Mucosa of rectum (tissue), 2 donors: ENCODE measurements around the gene PAWR.
"Not testable (repeated sequence)": the region's sequence is repeated elsewhere in the genome, so short reads cannot be mapped to it uniquely, and the experiment has no call there.

Experiments used
- H3K27ac ChIP-seq, 2 donors: one replicate each; pipeline ENCODE4 v1.7.0; 2013; ENCODE audit warnings: inconsistent platforms in 2 of 2, low read depth in 2 of 2, low read length in 2 of 2
- H3K27me3 ChIP-seq, 2 donors: one replicate each; pipeline ENCODE4 v1.7.0; 2013; ENCODE audit warnings: low read length in 2 of 2; ENCODE audit not compliant: control insufficient read depth in 2 of 2, insufficient read depth in 2 of 2
- H3K36me3 ChIP-seq, 2 donors: one replicate each; pipeline ENCODE4 v1.7.0; 2013; ENCODE audit warnings: low read length in 2 of 2; ENCODE audit not compliant: control insufficient read depth in 2 of 2, insufficient read depth in 2 of 2
- H3K4me1 ChIP-seq, 2 donors: one replicate each; pipeline ENCODE4 v1.7.0; 2013; ENCODE audit warnings: low read length in 2 of 2, mild to moderate bottlenecking in 1 of 2; ENCODE audit not compliant: control insufficient read depth in 2 of 2, insufficient read depth in 2 of 2
- H3K4me3 ChIP-seq, 2 donors: one replicate each; pipeline ENCODE4 v1.7.0; 2013; ENCODE audit warnings: low read length in 2 of 2
- H3K9ac ChIP-seq, 2 donors: one replicate each; pipeline ENCODE4 v1.7.0; 2013; ENCODE audit warnings: low read length in 2 of 2, low read depth in 1 of 2, mild to moderate bottlenecking in 1 of 2
- H3K9me3 ChIP-seq, 2 donors: one replicate each; pipeline ENCODE4 v1.7.0; 2013; ENCODE audit warnings: low read length in 2 of 2; ENCODE audit not compliant: control insufficient read depth in 2 of 2
- donor health status: healthy.
- donor health status: Normal muscosa, but diverticular disease.

PAWR gene

GRCh38 chr12:79655036-79655435, 35.7 kb downstream of the PAWR start:
- Histone ChIP-seq H3K9me3 (no peaks in the 10 kb centered on the region), H3K27me3 (no peaks in the 10 kb centered on the region), H3K27ac (no peak overlapping the region), H3K36me3 (no peaks in the 10 kb centered on the region), H3K4me3 (no peak overlapping the region), H3K9ac (no peak overlapping the region), H3K4me1 (peaks cover 6 to 14% of the 10 kb centered on the region in 2 donors)

- H3K4me1 ChIP-seq, result peaks cover 11 to 12% of the 10 kb centered on the region in 2 donors
- H3K36me3 ChIP-seq, result no peaks in the 10 kb centered on the region
- H3K27me3 ChIP-seq, result no peaks in the 10 kb centered on the region
- H3K9ac ChIP-seq, result no peak overlapping the region
- no peaks in the 10 kb centered on the region for H3K9me3 ChIP-seq
- no peak overlapping the region for H3K27ac ChIP-seq
- H3K4me3 ChIP-seq, result no peak overlapping the region
Measured at GRCh38 chr12:79652521-79652920, 38.2 kb downstream of the PAWR start.

GRCh38 chr12:79650440-79650839, 40.3 kb downstream of the PAWR start:
- Histone ChIP-seq H3K9ac (no peak overlapping the region), H3K27ac (no peak overlapping the region), H3K36me3 (no peaks in the 10 kb centered on the region), H3K27me3 (no peaks in the 10 kb centered on the region), H3K4me1 (peaks cover 11 to 12% of the 10 kb centered on the region in 2 donors), H3K4me3 (no peak overlapping the region), H3K9me3 (no peaks in the 10 kb centered on the region)

- no peaks in the 10 kb centered on the region for H3K27me3 ChIP-seq
- H3K27ac ChIP-seq, result no peak overlapping the region
Measured at GRCh38 chr12:79648881-79649280, 41.9 kb downstream of the PAWR start.

GRCh38 chr12:79646843-79647242, 43.9 kb downstream of the PAWR start:
- H3K27me3 ChIP-seq, H3K27ac ChIP-seq, H3K9me3 ChIP-seq, H3K9ac ChIP-seq, H3K4me3 ChIP-seq, H3K36me3 ChIP-seq: not testable (repeated sequence)
- peaks cover 11 to 17% of the 10 kb centered on the region in 2 donors for H3K4me1 ChIP-seq

More at GRCh38 chr12:79648881-79649280, 41.9 kb downstream of the PAWR start:
- Histone ChIP-seq H3K4me3 (no peak overlapping the region), H3K9ac (no peak overlapping the region), H3K9me3 (no peaks in the 10 kb centered on the region), H3K36me3 (no peaks in the 10 kb centered on the region), H3K4me1 (peaks cover 11 to 17% of the 10 kb centered on the region in 2 donors)

- Histone ChIP-seq H3K9ac (no peak overlapping the region), H3K4me1 (peaks cover 10% of the 10 kb centered on the region in 2 donors), H3K27me3 (no peaks in the 10 kb centered on the region), H3K27ac (no peak overlapping the region), H3K36me3 (no peaks in the 10 kb centered on the region), H3K9me3 (no peaks in the 10 kb centered on the region), H3K4me3 (no peak overlapping the region)
Measured at GRCh38 chr12:79645235-79645630, 45.5 kb downstream of the PAWR start.

GRCh38 chr12:79644274-79645234, 46.2 kb downstream of the PAWR start:
- peaks cover 3 to 7% of the 10 kb centered on the region in 2 donors for H3K4me1 ChIP-seq
- H3K36me3 ChIP-seq, result no peaks in the 10 kb centered on the region
- no peak overlapping the region for H3K27ac ChIP-seq
- H3K9ac ChIP-seq, result no peak overlapping the region
- H3K9me3 ChIP-seq, result no peaks in the 10 kb centered on the region
- H3K27me3 ChIP-seq, result no peaks in the 10 kb centered on the region
- no peak overlapping the region for H3K4me3 ChIP-seq

GRCh38 chr12:79643821-79644220, 46.9 kb downstream of the PAWR start:
- Histone ChIP-seq H3K4me1 (peaks cover 3 to 4% of the 10 kb centered on the region in 2 donors), H3K27me3 (no peaks in the 10 kb centered on the region), H3K4me3 (no peak overlapping the region), H3K27ac (no peak overlapping the region), H3K9ac (no peak overlapping the region), H3K9me3 (no peaks in the 10 kb centered on the region), H3K36me3 (no peaks in the 10 kb centered on the region)

GRCh38 chr12:79638490-79638889, 52.3 kb downstream of the PAWR start:
- H3K4me1 ChIP-seq, result no peaks in the 10 kb centered on the region
- no peaks in the 10 kb centered on the region for H3K27me3 ChIP-seq
- H3K36me3 ChIP-seq, result no peaks in the 10 kb centered on the region
- no peaks in the 10 kb centered on the region for H3K9me3 ChIP-seq
- H3K4me3 ChIP-seq, result no peak overlapping the region
- no peak overlapping the region for H3K9ac ChIP-seq
- H3K27ac ChIP-seq, result no peak overlapping the region

GRCh38 chr12:79637093-79637492, 53.7 kb downstream of the PAWR start:
- no peaks in the 10 kb centered on the region for H3K4me1 ChIP-seq
- no peak overlapping the region for H3K4me3 ChIP-seq
- no peak overlapping the region for H3K27ac ChIP-seq
- H3K27me3 ChIP-seq, result no peaks in the 10 kb centered on the region
- no peaks in the 10 kb centered on the region for H3K36me3 ChIP-seq
- H3K9me3 ChIP-seq, result no peaks in the 10 kb centered on the region
- no peak overlapping the region for H3K9ac ChIP-seq
